ENCODE results near the gene ATOSB. TPM values are rescaled to one million over a fixed set of nuclear protein-coding genes. Genes with fewer than 3 reads are reported as not detected.

ATOSB gene, protein sequence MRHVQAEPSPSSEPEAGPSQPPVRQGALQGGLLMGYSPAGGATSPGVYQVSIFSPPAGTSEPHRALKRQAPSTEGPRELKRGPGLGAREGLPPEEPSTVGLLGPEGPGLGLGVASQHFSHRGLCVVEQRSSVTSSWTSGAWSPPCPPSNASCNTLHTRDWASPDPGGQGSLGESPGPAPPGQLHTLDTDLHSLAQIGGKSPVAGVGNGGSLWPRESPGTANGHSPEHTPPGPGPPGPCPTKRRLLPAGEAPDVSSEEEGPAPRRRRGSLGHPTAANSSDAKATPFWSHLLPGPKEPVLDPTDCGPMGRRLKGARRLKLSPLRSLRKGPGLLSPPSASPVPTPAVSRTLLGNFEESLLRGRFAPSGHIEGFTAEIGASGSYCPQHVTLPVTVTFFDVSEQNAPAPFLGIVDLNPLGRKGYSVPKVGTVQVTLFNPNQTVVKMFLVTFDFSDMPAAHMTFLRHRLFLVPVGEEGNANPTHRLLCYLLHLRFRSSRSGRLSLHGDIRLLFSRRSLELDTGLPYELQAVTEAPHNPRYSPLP
- 17.6 TPM for polyA plus RNA-seq (2012; ENCODE audit: insufficient read depth, insufficient read length, low read depth)

DNA sequence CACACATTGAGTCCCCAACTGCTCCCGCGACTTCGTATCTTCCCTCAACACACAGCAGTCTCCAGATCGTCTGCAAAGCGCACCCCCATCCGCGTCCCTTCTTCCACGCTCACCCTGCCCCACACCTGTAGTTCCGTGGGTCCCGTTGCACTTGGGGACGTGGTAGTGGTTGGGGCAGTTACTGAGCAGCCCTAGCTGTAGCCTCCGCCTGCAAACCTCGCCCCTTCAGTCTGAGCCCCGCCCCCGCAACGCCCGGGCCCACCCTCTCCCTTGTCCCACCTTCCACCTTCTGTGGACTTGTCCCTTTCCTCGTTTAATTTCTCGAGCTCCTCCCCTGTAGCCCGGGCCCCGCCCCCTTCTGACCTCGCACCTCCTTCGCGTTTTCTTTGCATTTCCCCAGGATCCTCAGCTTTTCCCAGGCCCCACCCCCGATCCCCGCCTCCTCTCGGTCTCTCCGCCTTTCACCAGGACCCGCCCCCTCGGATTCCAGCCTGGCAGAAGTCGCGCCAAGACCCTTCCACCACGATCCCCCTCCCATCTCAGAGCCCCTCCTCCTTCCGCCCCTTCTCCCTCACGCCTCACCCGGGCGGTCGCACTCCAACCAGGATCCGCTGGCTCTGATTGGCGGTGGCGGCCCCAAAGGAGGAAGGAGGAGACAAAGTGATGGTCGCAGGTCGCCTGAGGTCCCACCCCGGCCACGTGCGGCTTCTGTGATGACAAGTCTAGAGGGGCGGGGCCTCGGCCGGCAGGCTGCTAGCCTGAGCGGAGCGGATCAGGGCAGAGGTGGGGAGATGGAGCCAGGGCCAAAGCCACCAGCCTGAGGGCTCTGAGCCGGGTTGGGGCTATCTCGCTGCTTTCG is at the start of gene ATOSB:
Gene ATOSB (minus strand): TSS at position 183 of the 859 bp plus-strand sequence. CDS start 7,588 bp downstream, outside the sequence.
- Histone ChIP-seq H3K4me1 (peaks cover 16% of the 10 kb centered on the region), H3K4me3 (ENCODE audit: low read depth, low read length) (peak within 1 kb of the TSS; percentile 68)

DNA sequence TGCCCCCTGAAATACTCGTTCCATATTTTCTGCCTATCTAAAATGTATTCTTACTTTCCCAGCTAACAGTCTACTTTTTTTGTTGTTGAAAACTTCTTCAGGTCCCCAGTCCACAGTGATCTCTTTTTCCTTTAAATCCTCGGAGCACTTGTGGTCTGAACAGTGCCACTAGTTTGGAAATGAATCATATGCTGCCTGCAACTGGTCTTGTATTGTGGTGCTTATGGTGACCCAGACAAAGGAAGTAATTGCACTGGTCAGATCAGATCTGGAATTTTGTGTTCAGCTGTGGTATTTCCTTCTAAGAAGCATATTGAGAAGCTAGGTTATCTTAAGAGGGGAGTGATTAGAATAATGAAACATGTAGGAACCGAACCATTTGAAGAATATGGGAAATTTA is 49.0 kb upstream of the ATOSB start:
- Histone ChIP-seq H3K9me3 (no peaks in the 10 kb centered on the region), H3K4me3 (ENCODE audit: low read depth, low read length) (no peak overlapping the region), H3K4me1 (peaks cover 4% of the 10 kb centered on the region; the same call in 1 of the 2 replicates), H3K27me3 (no peaks in the 10 kb centered on the region), H3K36me3 (no peaks in the 10 kb centered on the region)
- DNase-seq = no peak
- TF ChIP-seq, protein P1, sequence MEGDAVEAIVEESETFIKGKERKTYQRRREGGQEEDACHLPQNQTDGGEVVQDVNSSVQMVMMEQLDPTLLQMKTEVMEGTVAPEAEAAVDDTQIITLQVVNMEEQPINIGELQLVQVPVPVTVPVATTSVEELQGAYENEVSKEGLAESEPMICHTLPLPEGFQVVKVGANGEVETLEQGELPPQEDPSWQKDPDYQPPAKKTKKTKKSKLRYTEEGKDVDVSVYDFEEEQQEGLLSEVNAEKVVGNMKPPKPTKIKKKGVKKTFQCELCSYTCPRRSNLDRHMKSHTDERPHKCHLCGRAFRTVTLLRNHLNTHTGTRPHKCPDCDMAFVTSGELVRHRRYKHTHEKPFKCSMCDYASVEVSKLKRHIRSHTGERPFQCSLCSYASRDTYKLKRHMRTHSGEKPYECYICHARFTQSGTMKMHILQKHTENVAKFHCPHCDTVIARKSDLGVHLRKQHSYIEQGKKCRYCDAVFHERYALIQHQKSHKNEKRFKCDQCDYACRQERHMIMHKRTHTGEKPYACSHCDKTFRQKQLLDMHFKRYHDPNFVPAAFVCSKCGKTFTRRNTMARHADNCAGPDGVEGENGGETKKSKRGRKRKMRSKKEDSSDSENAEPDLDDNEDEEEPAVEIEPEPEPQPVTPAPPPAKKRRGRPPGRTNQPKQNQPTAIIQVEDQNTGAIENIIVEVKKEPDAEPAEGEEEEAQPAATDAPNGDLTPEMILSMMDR (IDR thresholded peaks at IDR 0.05; ENCODE audit: low read depth, low read length) = no peak

More for the DNA sequence above, at the start of gene ATOSB:
- TF ChIP-seq, protein P1 (IDR thresholded peaks at IDR 0.05; ENCODE audit: low read depth, low read length) = no peak
- DNase-seq = peak; percentile 99
- Histone ChIP-seq H3K36me3 (no peaks in the 10 kb centered on the region), H3K9me3 (no peaks in the 10 kb centered on the region), H3K27me3 (no peaks in the 10 kb centered on the region)

DNA sequence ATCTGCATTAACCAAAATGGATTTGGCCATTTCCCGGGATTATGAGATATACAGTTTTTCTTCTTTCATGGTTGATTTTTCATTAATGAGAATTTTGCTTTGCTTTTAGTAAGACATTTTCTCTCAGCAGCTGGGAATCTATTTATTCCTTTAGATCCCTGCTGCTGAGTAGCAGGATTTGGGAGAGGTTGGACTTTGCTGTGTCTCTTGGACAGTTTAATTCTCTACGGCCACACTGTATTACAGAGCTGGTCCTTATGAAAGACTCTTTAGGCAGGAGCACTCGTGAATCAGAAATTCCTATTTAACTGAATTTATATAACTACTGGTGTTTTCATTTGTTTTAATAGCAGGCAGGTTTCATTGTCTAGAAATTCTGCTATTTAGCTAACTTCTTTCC is 47.8 kb upstream of the ATOSB start:
- no peak for DNase-seq
- H3K4me1 ChIP-seq = peaks cover 4% of the 10 kb centered on the region; the same call in 1 of the 2 replicates
- TF ChIP-seq, protein P1 (IDR thresholded peaks at IDR 0.05; ENCODE audit: low read depth, low read length) = no peak
- no peaks in the 10 kb centered on the region for H3K27me3 ChIP-seq
- H3K9me3 ChIP-seq = no peaks in the 10 kb centered on the region
- H3K36me3 ChIP-seq = no peaks in the 10 kb centered on the region
- peak overlapping the region; percentile 94 for H3K4me3 ChIP-seq (ENCODE audit: low read depth, low read length)

DNA sequence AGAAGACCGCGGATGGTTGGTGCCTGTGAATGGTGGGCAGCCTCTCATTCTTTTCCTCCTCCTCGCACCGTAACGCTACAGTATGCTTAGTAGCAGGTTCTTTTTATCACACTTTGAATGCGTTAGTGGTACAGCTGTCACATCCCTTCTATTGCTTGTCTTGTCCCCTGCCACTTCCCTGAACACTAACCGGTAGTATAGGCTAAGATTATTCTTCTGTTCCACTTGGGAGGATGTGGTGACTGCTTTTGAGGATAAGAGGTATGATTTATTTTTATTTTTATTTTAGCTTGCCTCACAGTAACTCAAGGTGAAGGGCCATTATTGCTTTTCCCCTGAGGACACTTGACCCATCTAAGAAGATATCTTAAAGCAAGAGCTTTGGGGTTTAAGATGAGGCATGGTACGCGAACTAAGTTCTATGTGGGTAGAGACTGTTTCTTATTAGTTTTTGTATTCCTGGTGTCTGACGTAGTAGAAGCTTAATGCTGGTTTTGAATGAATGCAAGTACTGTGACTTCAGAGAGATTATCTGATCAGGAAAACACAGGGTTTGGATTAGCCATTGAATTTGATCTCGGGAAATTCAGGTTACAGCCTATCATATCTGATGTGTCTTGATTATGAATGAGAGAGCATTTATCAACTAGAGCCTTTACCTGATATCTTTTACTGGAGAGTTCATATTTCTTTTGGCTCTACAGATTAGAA is 47.1 kb upstream of the ATOSB start:
- Histone ChIP-seq H3K27me3 (no peaks in the 10 kb centered on the region), H3K9me3 (no peaks in the 10 kb centered on the region), H3K36me3 (no peaks in the 10 kb centered on the region), H3K4me1 (peaks cover 4% of the 10 kb centered on the region; the same call in 1 of the 2 replicates), H3K4me3 (ENCODE audit: low read depth, low read length) (peak overlapping the region; percentile 94)
- DNase-seq = no peak
- TF ChIP-seq, protein P1 (IDR thresholded peaks at IDR 0.05; ENCODE audit: low read depth, low read length) = no peak

DNA sequence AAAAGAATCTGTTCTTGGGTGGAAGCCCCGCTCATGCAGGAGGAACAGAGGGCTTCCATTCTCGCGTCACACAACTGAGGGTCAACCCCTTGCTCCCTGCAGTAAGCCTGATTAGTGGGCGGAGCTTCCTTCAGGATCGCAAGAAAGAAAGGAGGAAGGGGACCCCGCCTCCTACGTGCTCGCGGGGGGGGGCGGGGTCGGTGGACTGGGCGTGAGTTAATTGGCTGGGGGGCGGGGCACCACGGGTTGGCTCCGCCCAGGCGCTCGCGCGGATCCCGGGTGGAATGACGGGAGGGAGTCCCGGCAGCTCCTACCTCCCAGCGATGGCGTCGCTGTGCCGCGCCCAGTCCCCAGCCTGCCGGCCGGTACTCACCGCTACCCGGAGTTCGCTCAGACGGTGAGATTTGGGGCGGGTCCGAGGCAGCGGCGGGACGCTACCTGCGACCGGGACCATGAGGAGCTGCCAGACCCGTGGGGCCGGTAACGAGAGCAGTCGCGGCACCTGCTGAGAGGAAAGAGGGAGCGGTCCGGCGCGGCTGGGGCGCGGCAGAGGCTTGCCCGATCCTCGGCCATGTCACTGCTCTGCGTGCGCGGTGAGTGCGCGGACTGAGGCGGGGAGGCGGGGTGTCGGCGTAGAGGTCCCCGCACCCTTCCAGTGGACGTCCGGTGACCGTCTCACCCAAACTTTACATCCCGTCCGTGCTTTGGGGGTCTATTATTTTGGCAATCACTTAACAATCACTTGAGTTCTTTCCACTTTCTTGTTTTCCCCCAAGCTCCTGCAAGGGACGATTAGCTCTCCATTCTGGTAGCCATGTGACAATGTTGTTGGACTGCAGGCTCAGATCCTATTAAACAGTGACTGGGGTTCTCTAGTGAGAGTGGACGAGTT is 46.3 kb upstream of the ATOSB start, which contains the start of gene UNC13B:
Gene UNC13B (plus strand): TSS at position 297 of the 892 bp plus-strand sequence. CDS start 275 bp downstream, at position 572.
- Histone ChIP-seq H3K9me3 (no peaks in the 10 kb centered on the region), H3K4me1 (peaks cover 4% of the 10 kb centered on the region; the same call in 1 of the 2 replicates), H3K4me3 (ENCODE audit: low read depth, low read length) (peak within 1 kb of the TSS; percentile 94), H3K27me3 (no peaks in the 10 kb centered on the region), H3K36me3 (no peaks in the 10 kb centered on the region)
- TF ChIP-seq, protein P1 (IDR thresholded peaks at IDR 0.05; ENCODE audit: low read depth, low read length) = peak; percentile 25; the same call in 1 of the 2 replicates
- peak; percentile 97 for DNase-seq
